ENCODE measurements around the gene METTL24.
A peak's percentile ranks its signal among the peaks of the same experiment; 100 is the strongest.
"Not testable (repeated sequence)": the region's sequence is repeated elsewhere in the genome, so short reads cannot be mapped to it uniquely, and the experiment has no call there.

The METTL24 gene

DNA sequence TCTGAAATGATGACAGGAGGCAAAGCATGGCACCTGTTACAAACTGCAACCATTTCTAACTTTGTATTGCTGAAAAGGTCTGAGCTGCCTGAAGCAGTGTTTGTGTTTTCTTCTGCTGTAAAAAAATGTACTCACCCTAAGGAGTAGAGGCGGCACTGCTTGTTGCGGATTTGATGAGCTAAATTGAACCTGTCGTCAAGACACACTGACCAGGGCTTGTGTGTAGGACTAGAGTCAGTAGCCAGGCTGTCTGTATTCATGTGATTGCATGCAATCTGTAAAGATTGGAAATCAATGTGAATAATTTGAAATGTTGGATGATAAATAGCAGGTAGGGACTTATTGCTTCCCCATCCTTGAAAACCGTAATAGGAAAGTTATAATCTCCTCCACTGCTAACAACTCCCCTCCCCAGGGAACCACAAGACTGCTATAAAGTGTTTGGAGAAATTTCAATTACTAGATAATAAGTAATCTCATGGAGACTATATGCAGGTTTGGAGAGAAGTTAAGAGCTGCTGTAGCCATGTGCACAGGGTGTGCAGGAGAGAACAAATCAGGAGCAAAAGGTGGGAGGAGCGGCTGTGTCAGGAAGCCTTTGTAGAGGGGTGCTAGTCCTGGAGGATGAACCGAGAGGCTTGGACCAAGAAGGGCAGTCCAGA is 42.8 kb downstream of the METTL24 start:
- TF ChIP-seq CTCF (IDR thresholded peaks at IDR 0.05; ENCODE audit: insufficient read depth, low read length, poor library complexity, severe bottlenecking): no peak
- no peak for DNase-seq (ENCODE audit: extremely low read depth, insufficient read length)
- Histone ChIP-seq H3K36me3 (ENCODE audit: control insufficient read depth, insufficient read depth, low read length) (no peaks in the 10 kb centered on the region), H3K4me3 (replicated peaks; ENCODE audit: low read depth, low read length) (no peak overlapping the region), H3K27me3 (replicated peaks; ENCODE audit: control insufficient read depth, insufficient read depth, low read length) (no peaks in the 10 kb centered on the region; the same call in 1 of the 2 replicates)

- Histone ChIP-seq H3K36me3 (ENCODE audit: control insufficient read depth, insufficient read depth, low read length) (no peaks in the 10 kb centered on the region), H3K27me3 (replicated peaks; ENCODE audit: control insufficient read depth, insufficient read depth, low read length) (no peaks in the 10 kb centered on the region; the same call in 1 of the 2 replicates), H3K4me3 (replicated peaks; ENCODE audit: low read depth, low read length) (no peak overlapping the region)
- TF ChIP-seq CTCF (IDR thresholded peaks at IDR 0.05; ENCODE audit: insufficient read depth, low read length, poor library complexity, severe bottlenecking): no peak
- peak; percentile 12 for DNase-seq (ENCODE audit: extremely low read depth, insufficient read length)
Measured at GRCh38 chr6:110310861-110311446, 47.2 kb downstream of the METTL24 start.

- not testable (repeated sequence) for H3K36me3 ChIP-seq (ENCODE audit: control insufficient read depth, insufficient read depth, low read length)
Measured at GRCh38 chr6:110309432-110309831, 48.7 kb downstream of the METTL24 start.

GRCh38 chr6:110307368-110307767 is 50.8 kb downstream of the METTL24 start:
- Histone ChIP-seq H3K36me3 (ENCODE audit: control insufficient read depth, insufficient read depth, low read length) (no peaks in the 10 kb centered on the region), H3K4me3 (replicated peaks; ENCODE audit: low read depth, low read length) (no peak overlapping the region), H3K27me3 (replicated peaks; ENCODE audit: control insufficient read depth, insufficient read depth, low read length) (no peaks in the 10 kb centered on the region)
- no peak for DNase-seq (ENCODE audit: extremely low read depth, insufficient read length)
- no peak for TF ChIP-seq CTCF (IDR thresholded peaks at IDR 0.05; ENCODE audit: insufficient read depth, low read length, poor library complexity, severe bottlenecking)

More at GRCh38 chr6:110309432-110309831, 48.7 kb downstream of the METTL24 start:
- DNase-seq (ENCODE audit: extremely low read depth, insufficient read length); H3K27me3 ChIP-seq (replicated peaks; ENCODE audit: control insufficient read depth, insufficient read depth, low read length); H3K4me3 ChIP-seq (replicated peaks; ENCODE audit: low read depth, low read length): not testable (repeated sequence)

GRCh38 chr6:110305832-110306231 is 52.3 kb downstream of the METTL24 start:
- H3K4me3 ChIP-seq (replicated peaks; ENCODE audit: low read depth, low read length); DNase-seq (ENCODE audit: extremely low read depth, insufficient read length); H3K36me3 ChIP-seq (ENCODE audit: control insufficient read depth, insufficient read depth, low read length); H3K27me3 ChIP-seq (replicated peaks; ENCODE audit: control insufficient read depth, insufficient read depth, low read length): not testable (repeated sequence)

DNA sequence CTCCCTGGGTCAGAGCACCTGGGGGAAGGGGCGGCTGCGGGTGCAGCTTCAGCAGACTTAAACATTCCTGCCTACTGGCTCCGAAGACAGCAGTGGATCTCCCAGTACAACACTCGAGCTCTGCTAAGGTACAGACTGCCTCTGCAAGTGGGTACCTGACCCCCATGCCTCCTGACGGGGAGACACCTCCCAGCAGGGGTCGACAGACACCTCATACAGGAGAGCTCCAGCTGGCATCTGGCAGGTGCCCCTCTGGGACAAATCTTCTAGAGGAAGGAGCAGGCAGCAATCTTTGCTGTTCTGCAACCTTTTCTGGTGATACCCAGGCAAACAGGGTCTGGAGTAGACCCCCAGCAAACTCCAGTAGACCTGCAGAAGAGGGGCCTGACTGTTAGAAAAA is 54.5 kb downstream of the METTL24 start:
- not testable (repeated sequence) for H3K27me3 ChIP-seq (replicated peaks; ENCODE audit: control insufficient read depth, insufficient read depth, low read length); DNase-seq (ENCODE audit: extremely low read depth, insufficient read length); H3K4me3 ChIP-seq (replicated peaks; ENCODE audit: low read depth, low read length); H3K36me3 ChIP-seq (ENCODE audit: control insufficient read depth, insufficient read depth, low read length)

DNA sequence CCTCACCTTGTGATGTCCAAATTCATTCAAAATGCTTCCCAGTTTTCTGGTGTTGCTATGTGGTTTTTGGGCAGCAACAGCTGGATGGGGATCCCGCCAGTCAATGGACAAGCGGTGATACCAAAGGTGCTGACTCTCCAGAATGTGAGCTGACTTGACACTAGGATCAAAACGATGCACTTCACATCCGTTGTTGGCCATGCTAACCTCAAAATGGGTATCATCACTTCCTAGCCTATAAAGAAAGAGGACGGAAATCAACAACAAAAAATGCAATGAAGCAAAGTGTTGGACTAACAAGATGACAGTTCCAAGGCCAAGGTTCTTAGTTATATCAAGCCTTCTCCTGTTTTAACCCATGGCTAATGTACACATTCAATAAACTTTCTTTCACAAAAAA is 59.2 kb downstream of the METTL24 start:
- no peak for TF ChIP-seq CTCF (IDR thresholded peaks at IDR 0.05; ENCODE audit: insufficient read depth, low read length, poor library complexity, severe bottlenecking)

More for the DNA sequence above, 59.2 kb downstream of the METTL24 start:
- no peak for DNase-seq (ENCODE audit: extremely low read depth, insufficient read length)
- H3K27me3 ChIP-seq (replicated peaks; ENCODE audit: control insufficient read depth, insufficient read depth, low read length): no peaks in the 10 kb centered on the region
- no peak overlapping the region for H3K4me3 ChIP-seq (replicated peaks; ENCODE audit: low read depth, low read length)
- H3K36me3 ChIP-seq (ENCODE audit: control insufficient read depth, insufficient read depth, low read length): no peaks in the 10 kb centered on the region
